NCI-H82 treated with DMSO at 0.1 percent for 48 hours (cell line): ENCODE data around the gene NEMP1.
"Not testable (repeated sequence)": the region's sequence is repeated elsewhere in the genome, so short reads cannot be mapped to it uniquely, and the experiment has no call there.

Experiments
- DNase-seq: peaks from one replicate; lab custom pipeline; 2025; ENCODE audit not compliant: unreplicated experiment; lab: John Stamatoyannopoulos, UW

Gene NEMP1, protein sequence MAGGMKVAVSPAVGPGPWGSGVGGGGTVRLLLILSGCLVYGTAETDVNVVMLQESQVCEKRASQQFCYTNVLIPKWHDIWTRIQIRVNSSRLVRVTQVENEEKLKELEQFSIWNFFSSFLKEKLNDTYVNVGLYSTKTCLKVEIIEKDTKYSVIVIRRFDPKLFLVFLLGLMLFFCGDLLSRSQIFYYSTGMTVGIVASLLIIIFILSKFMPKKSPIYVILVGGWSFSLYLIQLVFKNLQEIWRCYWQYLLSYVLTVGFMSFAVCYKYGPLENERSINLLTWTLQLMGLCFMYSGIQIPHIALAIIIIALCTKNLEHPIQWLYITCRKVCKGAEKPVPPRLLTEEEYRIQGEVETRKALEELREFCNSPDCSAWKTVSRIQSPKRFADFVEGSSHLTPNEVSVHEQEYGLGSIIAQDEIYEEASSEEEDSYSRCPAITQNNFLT

DNA sequence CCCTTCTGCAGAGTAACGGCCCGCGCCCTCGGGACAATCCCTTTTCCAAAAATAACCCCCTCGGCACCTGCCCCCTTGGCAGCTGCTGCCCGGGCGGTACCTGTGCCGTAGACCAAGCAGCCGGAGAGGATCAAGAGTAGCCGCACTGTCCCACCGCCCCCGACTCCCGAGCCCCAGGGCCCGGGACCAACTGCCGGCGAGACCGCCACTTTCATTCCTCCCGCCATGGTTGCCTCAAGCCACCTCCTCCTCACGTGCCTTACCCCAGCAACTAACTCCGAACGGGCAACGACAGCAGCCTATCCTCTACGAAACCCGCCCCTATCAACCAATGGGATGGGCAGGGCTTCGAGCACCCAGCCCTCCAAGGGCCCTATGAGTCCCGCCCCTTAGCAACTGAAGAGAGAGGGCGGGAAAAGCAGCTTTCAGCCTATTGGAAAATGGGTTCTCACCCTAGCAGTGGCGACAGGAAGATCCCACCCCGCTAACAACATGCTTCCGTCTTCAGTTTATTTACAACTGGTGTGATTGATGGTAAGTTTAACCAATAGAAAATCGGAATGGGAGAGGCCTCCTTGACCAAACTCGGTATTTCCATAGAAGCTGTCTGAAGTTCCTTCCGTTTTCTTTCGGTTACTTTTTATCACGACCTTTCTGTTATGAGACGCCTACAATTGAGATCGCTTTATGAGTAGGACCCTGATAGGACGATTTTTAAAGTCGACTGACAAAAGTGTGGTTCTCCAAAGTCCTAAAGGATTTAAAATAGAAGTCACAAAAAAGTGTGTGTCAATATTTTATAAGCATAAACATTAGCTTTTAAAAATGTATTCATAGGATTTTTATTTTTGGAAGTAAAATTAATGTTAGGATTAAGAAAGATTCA is at the start of gene NEMP1:
Gene NEMP1, minus strand, starts transcription at position 273 of the 886 bp plus-strand sequence. Its CDS starts 46 bp downstream, at position 227.
- peak; percentile 100 for DNase-seq

GRCh38 chr12:57127726-57128518 is 49.3 kb upstream of the NEMP1 start, which contains the start of gene LRP1:
TSS of gene LRP1 (plus strand) at chr12:57128483. CDS start at chr12:57128965, 482 bp downstream.
- peak; percentile 68 for DNase-seq

GRCh38 chr12:57127101-57127725 is 48.6 kb upstream of the NEMP1 start:
- no peak for DNase-seq

GRCh38 chr12:57126561-57126960 is 48.0 kb upstream of the NEMP1 start:
- DNase-seq = no peak

- DNase-seq = no peak
Observed at GRCh38 chr12:57126061-57126460, 47.5 kb upstream of the NEMP1 start.

- peak; percentile 70 for DNase-seq
Observed at GRCh38 chr12:57124261-57124877, 45.8 kb upstream of the NEMP1 start.

DNA sequence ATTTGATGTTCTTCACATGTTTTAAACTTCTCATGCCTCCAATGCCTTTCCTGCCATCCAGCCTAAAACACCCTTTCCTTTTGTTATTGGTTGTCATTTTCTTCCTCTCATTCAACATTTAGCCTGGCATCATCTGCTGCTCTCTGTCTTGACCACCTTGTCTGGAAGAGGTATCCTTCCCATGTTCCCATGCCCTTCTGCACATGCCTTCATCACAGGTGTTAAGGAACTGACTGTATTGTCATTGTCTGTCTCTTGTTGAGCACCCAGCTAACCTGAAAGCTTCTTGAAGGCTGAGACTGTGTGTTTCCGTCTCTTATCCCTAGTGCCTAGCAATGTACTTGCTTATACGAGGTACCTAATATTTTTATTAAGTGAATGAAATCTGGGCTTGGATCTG is 45.2 kb upstream of the NEMP1 start:
- DNase-seq = no peak

GRCh38 chr12:57120718-57121117 is 42.1 kb upstream of the NEMP1 start:
- DNase-seq = not testable (repeated sequence)

GRCh38 chr12:57119294-57120085 is 40.9 kb upstream of the NEMP1 start:
- DNase-seq = no peak

DNA sequence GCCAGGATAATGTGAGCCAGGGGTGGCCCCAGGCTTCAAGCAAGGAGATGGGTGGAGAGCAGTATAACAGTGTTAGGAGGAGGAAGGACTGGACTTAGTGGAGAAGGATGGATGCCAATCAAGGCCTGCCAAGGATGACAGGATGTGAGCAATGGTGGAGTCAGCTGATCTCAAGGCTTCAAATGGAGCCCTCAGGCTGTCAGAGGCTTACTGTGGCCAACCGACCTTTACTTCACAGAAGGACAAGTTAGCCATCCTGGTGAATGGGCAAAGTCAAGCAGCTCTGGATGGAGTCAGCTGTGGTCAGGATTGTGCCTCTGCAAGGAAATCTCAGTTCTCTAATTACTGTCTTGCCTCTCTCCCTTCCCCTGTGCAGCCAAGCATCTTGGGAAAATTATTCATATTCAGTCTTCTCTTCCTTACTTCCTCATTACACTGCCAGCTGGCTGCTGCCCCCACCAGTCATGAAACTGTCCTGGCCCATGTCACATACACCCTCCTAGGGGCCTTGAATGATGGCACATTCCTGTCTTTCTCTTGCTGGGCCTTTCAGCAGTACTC is 40.2 kb upstream of the NEMP1 start:
- no peak for DNase-seq

GRCh38 chr12:57116580-57117281 is 38.1 kb upstream of the NEMP1 start:
- no peak for DNase-seq

DNA sequence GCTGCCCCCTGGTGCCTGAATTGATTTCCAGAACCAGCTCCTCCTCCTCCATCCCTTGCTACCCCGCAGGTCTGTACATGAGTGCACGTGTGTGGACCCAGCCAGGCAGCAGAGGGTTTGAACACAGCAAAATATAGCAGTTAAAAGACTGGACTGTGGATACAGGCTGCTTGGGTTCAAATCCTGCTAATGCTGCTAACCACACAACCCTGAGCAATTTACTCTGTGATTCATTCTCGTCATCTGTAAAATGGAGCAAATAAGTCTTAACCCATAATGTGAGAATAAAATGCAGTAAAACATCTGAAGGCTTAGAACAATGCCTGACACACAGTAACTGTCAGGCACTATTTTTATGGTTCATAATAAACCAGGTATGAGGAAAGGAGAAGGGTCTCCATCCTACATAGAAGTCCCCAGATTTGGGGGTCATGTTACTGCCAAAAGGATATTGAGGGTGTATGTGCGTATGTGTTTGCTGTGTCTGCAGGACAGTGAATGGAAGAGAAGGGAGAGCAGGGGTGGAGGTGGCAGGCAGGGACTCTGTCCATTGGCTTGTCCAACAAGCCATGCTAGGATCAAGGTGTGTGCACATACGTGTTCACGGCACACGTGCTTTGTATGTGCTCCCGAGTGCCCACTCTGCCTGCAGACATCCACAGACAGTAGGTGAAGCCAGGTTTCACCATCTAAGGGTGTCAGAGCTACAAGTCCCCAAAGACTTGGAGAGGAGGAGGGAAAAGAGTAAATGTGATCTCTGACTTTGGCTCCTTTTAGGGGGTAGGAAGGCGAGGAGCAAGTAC is 34.1 kb upstream of the NEMP1 start:
- no peak for DNase-seq

DNA sequence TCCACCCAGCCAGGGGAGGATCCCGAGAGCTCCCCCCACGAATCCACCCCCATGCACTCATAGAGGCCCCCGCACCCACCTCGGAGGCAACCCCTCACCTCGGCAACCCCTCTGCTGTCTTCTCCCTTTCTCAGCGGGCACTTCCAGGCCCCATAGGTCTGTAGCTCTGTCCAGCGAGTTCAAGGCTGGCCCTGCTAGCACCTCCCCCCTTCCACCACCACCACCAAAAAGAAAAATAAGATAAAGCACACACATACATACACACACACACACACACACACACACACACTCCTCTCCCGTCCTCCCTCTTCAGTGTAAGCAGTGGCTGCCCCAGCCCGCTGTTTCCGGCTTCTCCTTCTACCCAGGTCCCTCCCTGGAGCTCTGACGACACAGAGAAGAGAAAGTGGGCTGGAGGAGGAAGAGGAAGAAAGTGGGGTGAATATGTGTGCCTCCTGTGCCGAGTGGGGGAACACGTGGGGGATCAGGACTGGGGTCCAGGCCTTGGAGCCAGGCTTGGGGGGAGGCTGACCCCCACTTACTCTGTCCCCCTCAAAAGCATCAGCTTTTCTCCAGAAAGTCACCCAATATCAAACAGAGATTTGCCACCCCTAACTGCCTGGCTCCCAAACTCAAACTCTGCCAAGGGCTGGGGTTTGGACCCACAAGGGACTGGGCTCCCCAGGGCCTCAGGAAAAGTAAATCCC is 32.6 kb upstream of the NEMP1 start, which contains the start of gene STAT6:
Gene STAT6, minus strand, starts transcription at position 332 of the 704 bp plus-strand sequence. CDS start 3,084 bp downstream, outside the sequence.
- DNase-seq = no peak

GRCh38 chr12:57110104-57111030 is 31.8 kb upstream of the NEMP1 start:
- no peak for DNase-seq

DNA sequence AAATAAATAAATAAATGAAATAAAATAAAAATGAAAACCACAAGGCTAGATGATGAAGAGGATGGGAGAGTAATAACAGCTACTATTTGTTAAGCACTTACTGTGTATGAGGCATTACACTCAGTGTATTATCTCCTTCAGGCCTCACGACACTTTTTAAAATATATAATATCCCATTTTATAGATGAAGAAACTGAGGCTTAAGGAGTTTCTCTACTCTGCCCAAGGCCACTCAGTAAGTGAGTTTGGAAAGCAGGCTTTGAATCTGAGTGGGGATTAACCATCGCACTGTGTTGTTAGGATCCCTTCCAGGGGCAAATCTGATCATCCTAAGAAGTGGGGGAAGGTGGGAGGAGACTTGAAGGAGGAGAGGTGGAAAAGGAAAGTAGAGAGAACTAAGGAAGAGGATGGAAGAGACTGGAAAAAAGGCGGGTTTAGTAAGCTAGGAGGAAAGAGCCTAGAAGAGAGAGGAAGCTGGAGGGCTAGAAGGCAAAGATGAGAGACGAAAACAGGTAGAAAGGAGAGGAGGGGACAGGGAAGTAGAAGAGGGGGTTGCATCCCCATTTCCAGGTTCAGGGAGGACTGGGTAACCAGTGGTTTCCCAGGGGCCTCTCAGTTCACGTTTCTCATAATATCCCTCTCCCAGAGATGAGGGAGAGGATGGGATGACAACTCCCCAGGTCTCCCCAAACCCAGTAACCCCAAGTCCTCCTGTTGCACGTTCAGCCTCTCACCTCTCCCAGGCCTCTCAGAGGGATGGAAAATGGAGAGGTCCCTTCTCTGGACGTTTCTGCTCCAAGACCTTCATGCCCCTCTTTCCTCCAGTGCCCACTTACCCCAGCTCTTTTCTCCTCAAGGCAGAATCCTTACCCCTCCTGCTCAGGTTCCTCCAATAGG is 30.9 kb upstream of the NEMP1 start:
- DNase-seq = no peak
